GM19240 (cell line): Measurements from ENCODE around the gene CSPG4.
"Not testable (repeated sequence)": the region's sequence is repeated elsewhere in the genome, so short reads cannot be mapped to it uniquely, and the experiment has no call there.

Source experiments
- DNase-seq: peaks from one replicate; pipeline ENCODE4 v3.0.0; 2011; ENCODE audit warnings: low spot score; ENCODE audit not compliant: insufficient read length

CSPG4 gene

DNA sequence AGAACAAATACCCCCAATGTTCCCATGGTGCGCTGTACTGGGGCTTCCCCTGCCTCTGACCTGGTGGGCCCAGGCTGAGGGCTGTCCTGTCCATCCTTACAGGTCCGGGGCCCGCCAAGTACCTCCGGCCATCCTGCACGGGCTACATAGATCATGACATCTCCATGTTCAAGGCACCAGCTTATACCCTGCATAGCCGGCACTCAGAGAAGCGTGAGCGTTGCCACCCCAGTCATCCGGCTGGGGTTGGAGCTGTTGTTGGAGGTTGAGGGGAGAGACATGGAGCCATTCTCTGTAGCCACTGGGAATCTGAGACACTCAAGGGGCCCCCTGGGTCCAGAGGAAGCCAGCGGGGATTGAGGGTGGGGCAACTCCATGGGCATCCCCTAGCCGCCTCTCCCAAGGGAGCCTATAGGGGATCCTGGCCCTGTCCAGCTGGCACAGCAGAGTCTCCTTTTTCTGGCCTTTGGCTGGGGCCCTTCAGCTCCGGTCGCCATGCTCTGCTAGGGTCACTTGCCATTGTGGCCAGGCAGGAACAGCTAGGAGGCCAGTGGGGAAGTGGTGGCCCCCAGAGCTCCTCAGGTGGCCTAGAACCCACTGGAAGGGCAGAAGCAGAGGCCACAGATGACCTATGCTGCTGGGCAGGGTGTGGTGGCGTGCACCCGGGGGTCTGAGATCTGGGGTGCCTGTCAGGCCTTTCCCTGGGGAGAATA lies 12.5 kb upstream of the CSPG4 start:
- no peak for DNase-seq

DNA sequence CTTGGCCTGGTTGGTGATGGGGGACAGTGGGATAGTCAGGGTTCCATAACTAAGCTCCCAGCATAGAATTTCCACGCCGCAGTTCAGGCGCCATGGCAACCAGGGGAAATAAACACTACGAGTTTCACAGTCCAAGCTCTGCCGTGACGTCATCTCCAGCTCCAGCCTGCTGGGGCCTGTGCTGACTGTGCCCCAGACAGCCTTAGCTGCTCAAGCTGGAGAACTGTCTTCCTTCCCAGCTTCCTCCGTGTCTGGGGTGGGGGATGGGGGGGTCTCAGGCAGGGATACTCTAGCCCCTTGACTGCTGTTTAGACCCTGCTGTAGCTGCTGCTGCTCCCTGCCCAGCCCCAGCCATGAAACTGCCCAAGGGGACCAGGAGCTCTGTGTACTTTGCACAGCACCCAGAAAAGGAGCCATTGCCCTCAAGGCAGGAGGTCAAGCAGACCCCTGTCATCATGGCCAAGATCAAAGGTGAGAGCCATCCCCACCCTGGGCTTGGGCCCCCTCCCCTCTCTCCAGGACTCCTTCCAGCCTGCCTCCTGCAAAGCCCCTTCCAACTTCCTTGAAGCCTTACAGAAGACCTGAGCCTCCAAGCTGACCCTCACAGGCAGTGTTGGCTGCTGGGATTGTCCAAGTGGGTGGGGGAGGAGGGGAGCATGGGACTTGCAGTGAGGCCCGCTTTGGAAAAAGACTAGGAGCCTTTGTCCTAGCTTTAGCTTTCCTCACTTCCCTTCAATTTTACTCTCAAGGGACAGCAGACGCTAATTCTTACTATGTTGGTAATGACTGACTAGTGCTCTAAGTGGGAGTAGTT lies 11.4 kb upstream of the CSPG4 start:
- DNase-seq: no peak

DNA sequence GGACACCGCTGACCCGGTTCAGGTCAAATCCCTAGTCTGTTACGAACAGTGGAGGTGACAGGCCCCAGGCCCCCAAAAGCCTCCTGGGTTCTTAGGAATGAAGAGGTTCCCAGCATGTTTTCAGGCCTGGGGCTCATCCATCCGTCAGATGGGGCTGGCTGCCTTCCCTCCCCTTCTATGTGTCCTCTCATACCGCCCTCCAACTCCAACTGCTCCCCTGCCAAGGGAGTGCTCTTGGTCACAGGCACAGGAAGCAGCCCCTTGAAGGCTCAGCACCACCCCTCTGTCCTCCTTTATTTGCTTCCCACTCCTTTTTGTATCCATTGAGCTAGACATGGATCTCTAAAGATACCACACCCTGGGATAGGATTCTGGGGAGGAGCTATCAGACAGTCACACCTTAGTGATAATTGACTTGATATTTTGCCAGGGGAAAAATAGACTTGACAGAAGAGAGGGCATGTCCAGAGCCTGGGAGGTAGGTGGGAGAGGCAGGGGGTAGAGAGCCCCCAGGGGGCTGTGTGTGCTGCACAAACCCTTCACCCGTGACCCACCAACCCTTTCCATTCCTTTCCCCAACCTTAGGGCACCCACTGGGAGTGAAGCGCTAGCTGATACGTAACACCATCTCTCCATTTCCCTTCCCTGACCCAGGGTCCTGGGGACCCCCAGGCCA lies 10.7 kb upstream of the CSPG4 start:
- no peak for DNase-seq

DNA sequence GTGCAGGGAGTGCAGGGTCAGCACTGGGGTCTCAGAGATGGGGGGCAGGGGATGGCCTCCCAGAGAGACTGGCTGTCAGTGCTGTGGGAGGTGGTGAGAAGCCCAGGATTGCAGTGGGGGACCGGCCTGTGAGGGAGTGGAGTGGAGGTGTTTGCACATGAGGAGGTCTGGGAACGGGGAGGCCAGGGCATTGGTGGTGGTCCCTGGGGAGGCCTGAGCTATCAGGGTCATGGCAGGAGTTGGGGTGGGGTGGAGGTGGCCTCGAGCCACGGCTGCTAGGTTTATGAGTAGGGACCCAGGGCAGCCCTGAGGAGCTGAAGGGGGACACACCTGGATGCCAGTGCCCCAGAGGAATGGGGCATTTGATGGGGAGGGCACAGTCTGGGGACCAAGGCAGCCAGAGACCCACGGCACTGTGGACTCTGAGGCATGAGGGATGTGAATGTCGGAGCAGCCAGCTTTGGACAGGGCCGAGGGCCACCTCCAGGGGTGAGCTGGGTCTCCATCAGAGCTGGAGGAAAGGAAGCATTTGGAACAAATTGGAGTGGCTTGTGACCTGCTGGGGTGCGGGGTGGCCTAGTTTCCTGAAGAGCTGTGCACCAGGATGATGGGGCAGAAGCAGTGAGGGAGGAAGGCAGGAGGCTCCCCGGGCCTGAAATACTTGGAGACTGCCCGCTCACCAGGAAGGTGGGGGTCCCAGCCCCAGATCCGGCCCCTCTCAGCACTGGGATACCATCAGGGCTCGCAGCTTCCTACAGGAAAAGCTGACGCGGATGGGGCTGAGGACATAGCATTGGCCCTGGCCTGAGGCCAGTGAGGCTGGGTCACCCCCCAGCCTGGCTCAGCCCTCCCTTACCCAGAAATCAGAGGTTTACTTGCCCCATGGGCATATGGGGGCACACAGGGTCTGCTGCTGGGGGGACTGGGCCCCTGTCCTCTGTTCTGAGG lies 9.5 kb upstream of the CSPG4 start:
- no peak for DNase-seq

DNA sequence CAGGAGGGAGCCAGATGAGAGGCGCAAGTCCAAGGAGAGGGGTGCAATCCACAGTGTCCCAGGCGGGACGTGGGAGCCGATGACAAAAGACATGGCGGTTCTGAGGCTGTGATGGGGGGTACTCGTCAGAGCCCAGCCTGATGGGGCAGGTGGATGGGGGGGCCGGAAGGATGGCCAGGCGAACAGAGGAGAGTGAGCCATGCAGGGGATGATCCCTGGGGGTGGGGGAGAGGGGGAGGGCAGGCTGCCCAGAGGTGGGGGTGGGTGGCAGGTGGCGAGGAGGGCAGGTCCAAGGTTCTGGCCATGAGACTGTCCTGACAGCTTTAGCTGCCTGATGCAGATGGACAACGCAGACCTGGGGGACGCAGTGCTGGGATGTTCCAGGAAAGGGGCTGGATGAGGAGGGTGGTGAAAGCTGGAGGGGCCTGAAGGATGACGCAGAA lies 8.9 kb upstream of the CSPG4 start:
- DNase-seq: no peak

DNA sequence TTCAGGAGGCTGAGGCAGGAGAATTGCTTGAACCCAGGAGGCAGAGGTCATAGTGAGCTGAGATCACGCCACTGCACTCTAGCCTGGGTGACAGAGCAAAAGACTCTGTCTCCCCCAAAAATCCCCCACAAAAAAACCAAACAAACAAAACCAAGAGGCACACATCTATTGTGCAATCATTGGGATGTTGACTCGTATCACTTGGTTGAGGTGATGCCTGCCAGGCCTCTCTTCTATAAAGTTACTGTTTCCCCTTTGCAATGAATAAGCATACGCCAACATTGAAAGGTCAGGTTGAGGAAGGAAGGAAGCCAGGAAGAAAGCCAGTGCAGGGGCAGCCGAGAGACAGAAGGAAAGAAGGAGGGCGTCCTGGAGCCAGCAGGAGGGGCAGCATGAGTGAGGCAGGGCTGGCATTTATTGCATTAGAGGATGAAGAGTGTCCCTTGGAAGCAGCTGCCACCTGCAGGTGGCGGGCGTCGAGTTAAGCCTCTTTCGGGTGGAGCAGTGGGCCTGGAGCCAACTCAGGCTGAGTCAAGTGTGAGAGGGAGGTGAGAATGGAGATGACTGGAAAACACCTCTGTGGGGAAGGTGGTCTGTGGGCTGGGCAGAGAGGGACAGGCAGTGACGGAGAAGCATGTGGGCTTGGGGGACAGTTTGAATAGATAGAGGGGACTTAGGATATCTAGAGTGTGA lies 8.3 kb upstream of the CSPG4 start:
- DNase-seq: no peak

DNA sequence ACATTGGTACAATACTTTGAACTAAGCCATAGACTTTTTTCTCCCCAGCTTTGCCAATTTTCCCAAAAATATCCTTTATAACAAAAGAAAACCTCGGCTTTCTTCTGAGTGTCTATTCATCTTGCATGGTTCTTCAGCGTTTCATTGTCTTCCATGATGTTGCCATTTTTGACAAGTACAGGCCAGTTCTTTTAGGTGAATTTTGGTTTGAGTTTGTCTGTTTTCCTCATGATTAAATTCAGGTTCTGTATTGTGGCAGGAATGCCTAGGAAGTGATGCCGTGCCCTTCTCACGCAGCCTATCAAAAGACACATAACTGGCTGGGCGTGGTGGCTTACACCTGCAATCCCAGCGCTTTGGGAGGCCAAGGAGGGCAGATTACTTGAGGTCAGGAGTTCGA lies 7.6 kb upstream of the CSPG4 start:
- DNase-seq: no peak

DNA sequence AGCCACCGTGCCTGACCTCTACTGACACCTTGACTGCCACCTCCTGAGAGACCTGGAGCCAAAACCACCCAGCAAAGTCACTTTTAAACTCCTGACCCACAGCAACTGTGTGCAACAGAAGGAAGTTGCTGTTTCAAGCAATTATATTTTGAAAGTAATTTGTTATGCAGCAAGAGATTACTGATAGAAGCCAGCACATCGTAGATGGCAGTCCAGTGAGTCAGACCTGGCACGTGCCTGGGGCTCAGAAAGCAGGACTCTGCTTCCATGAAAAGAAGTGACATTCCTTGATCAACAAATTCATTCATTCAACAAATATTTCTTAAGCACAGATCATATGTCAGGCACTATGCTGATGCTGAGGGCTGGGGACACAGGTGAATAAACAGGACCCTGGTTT lies 5.7 kb upstream of the CSPG4 start:
- no peak for DNase-seq

DNA sequence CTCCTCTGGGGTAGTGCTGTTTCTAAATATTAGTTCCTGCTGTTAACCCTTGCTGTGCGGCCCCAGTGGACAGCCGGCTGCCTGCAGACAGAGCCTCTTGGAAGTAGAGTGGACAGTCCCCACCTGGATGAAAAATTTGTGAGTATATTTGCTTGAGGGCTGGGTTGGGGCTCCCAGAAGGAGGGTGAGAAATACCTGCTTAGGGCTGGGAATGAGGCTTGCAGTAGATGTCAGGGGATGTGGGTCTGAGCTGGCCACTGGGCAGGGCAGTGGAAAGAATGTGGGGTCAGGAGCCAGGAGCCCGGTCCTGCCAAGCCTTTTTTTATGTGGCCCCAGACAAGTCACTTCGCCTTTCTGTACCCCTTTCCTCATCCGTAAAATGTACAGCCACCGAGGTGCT lies 4.4 kb upstream of the CSPG4 start:
- not testable (repeated sequence) for DNase-seq

DNA sequence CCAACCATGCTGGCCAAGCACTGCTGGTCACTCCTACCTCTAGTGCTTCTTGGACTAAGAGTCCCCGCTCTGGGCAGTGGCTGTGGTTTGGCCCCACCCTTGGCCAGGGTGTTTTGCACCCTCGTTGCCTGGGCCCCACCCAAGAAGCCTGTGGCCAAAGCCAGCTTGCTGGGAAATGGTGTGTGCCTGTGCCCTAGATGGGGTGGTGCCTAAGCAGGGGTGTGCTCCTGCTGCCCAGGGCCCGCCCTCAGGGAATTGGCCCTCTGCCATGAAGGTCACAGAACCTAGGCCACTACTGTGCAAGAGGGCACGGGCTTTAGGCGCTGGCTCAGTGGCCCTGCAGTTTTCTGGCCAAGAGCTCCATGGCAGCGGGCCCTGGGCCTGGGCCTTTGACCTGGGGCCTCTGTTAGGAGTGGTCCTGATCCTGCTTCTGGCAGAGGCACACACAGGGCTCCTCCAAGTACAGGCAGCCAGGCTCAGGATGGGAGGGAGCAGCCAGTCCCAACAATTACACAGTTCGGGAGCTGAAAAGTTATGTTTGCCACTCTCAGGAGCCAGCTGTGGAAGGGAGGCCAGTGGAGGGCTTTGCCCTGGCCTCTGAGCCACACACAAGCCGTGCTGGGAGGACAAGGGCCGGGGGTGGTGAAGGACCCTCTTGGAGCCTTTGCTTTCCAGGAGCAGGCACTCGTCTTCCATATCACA lies 3.8 kb upstream of the CSPG4 start:
- not testable (repeated sequence) for DNase-seq

DNA sequence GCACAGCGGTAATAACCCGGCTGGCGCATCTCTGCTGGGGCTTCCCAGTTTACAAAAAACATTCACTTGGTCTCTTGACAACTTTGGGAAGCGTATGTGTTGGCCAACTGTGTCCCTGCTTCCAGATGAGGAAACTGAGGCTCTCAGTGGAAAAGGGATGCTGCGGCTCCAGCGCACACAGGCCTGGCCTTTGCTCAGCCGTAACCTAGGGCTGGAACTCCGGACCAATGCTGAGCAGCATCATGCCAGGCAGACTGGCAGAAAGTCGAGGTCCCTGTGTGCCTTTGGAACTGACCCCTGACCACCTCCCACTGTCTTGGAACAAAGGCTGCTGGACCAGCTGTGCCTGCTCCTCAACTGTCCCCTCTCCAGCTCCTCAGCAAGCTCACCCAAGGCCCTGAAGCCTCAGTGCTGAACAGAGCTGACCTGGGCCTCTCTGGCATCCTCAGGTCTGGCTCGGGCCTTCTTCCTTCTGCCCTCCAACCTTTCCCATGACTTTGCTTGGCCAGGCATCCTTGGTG lies 2.7 kb upstream of the CSPG4 start:
- not testable (repeated sequence) for DNase-seq

DNA sequence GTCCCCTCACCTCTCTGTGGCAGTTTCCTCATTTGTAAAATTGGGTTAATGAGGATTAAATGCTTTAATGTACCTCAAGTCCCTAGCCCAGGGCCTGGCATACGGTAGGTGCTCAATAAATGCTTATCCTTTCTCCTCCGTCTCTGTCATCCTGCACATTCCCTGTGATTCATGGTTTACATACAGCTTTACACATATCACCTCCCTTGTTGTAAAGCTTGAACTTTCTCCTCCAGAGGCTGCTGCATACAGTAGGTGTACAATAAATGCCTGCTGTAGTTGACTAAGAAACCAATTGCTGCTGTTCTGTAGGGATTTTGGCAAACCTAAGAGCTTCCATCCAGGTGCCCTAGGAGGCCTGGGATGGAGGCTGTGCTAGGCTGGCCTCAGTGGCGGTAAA lies 1.5 kb upstream of the CSPG4 start:
- no peak for DNase-seq

DNA sequence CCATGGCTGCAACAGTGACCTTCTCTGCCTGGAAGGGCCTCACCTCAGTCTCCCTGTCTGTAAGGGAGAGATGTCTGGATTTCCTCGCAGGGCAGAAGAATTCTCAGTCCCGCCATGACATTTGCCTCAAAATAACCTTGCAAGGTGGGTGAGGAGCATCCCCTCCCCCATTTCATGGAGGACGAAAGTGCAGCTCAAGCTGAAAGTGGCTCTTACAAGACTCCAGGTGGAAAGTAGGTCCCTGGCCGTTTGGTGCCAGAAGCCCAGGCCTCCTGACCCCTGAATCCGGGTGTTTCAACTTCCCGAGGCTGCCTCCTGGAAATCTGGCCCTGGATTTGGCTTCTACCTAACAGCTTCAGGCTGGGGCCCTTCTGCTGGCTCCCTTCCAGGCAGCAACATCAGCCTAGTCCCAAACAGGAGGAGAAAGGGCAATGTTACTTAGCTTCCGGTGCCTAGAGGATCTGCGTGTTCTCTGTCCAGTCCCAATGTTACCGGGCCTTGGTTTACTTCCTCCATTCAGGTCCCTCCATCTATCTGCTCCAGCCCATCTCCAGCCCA lies 769 bp upstream of the CSPG4 start:
- DNase-seq: no peak

DNA sequence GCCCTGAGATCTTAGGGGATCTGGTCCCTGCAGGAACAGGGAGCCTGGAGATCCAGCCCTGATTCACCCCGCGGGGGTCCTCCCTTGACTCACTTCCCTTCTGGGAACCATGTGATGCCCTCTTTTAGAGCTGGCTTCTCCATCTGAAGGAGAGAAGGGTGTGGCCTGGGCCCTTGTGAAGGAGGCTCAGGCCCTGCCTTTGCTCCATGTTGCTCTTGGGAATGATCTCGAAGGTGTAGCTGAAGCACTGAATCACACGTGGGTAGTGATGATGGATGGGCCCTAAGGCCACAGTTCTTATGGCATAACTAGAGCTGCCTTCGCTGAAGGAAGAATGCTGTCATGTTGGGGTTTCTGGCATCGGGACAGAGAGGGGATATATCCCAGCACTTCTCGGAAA lies 1.2 kb downstream of the CSPG4 start:
- DNase-seq: not testable (repeated sequence)

DNA sequence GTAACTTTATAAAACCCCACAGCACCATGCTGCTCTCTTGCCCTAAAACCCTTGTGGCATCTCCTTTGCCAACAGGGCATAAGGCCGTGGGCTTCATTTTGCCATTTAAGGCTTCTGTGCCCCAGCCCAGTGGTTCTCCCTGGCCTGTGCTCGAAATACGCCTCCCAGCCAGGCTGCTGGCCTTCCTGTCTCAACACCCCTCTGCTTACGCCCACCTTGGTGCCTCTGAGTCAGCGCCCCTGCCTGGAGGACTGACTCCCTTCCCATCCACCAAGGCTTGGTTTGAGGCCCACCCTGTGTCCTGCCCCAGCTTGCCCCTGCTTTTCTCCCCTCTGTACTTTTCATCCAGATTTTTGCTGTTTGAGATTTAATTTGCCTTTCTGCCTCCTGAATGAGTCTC lies 1.8 kb downstream of the CSPG4 start:
- not testable (repeated sequence) for DNase-seq

DNA sequence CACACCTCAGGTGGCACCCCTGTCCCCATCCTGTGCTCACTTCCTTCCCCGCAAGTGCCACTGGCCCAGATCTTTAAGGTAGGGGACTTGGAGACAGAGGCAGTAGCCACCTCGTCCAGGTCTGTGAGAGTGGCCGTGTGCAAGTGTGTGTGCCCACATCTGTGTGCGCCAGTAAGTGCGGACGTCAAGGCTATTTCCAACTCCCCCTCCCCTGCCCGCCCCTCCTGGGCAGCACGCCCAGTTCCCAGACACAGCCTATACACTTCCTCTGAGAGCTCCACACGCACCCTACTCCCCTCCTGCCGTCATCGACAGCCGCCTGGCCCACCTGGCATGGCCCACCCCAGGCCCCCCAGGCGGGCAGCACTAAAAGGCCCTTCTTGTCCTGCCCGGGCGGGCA lies 3.2 kb downstream of the CSPG4 start:
- DNase-seq: not testable (repeated sequence)

DNA sequence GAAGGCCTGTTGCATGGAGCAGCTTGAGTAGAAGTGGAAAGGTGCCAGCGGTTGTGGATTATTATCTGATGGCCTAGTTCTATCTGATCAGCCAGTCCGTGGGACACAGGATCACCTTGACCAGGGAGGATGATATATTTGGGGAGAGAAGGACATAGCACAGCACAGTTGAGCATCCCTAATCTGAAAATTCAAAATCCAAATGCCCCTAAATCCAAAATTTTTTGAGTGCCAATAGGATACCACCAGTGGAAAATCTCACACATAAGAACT lies 6.0 kb downstream of the CSPG4 start:
- DNase-seq: no peak

DNA sequence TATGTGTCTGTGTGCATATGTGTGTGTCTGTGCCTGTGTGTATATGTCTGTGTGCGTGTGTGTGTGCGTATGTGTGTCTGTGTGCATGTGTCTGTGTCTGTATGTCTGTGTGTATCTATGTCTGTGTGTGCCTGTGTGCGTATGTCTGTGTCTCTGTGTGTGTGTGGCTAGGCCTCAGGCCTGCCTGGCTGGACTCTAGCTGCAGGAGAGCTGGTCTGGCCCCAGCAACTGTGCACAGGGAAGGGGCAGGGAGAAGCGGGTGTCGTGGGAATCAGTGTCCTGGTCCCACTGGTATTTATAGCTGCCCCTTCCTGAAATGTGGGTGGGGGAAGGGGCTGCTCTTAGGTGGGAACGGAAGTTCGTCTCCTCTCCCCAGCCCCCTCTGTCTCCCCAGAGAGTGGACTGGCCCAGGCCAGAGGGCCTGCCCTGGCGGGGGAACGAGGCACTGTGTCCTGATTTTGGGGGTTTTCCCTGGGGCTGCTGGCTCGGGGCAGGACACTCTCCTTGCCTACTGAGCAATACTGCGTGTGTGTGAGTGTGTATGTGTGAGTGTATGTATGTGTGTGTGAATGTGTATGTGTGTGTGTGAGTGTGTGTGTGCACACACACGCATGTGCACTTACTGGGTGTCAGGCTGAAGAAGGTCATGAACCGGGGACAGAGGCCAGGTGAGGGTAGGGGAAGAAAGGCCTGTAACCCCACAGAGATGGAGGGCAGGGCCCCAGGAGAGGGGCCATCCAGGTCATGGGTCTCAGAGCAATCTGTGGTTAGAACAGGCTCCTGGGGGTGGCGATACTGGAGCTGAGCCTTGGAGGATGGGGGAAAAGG lies 6.6 kb downstream of the CSPG4 start:
- DNase-seq: no peak

DNA sequence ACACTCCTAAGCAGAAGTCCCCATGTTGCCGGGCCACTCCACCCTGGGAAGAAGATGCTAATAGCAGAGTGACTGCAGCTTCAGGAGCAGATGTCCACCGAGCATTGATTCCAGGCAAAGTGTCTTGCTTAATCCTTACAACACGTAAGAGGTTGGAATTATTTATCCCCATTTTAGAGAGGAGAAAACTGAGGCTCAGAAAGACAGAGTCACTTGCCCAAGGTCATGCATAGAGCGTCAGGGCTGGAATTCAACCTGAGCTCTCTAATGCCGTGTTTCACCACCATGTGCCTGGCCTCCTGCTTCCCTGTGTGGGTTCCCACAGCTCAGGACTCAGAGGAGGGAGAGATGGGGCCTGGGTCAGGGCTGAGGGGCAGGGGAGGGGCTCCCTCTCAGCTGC lies 7.3 kb downstream of the CSPG4 start:
- not testable (repeated sequence) for DNase-seq
